ENCODE results near the gene EZR.
"Not testable (repeated sequence)": the region's sequence is repeated elsewhere in the genome, so short reads cannot be mapped to it uniquely, and the experiment has no call there.

EZR gene

DNA sequence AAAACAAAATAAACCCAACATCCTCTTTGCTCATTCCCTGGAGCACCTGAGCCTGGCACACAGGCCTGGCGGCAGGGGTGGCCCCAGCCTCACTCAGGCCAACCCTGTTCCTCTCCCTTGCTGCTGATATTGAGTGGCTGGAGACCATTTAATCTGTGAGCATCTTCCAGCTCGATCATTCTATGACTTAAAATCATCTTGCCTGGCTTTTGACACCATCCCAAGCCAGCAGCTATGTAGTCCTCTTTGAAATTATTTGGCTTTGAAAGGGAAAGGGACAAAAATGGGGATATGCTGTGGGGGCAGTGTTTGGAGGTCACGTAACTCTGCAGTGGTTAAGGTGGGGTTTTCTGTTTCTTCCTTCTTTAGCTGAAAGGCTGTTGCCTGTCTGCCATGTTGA is 22.8 kb downstream of the EZR start:
- DNase-seq: no peak

DNA sequence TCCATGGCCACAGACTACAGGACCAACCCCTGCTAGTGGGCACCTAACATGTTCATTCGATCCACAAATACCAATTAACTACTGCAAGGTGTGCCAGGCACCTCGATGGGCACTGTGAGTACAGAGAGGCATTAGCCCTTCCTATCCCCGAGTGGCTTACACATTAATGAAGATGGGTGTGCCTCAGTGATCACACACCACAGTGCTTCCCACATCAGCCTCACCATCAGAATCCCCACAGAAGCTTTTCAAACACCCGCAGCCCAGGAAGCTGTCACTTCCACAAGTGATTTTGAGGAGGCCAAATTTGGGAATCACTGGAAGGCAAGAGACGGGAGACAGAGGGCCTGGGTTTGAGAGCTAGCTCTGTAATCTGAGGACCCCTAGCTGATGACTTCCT is 23.7 kb downstream of the EZR start:
- DNase-seq: no peak

DNA sequence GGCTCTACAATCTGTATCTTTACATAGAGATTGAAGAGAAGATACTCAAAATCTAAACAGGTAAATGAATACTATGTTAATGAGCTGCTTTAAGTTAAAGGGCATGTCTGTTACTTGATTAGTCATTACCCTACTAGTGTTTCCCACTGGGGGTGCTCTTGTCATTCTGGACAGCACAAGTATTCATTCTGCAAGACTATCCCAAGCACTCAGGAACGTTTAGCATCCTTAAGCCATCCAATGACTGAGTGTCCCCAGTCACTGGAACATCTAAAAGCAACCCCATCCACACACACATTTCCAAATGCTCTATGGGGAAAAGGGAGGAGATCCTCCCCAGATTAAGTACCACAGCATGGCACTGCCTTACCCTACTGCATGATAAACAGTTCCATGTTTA is 25.7 kb downstream of the EZR start:
- peak; percentile 66 for DNase-seq

DNA sequence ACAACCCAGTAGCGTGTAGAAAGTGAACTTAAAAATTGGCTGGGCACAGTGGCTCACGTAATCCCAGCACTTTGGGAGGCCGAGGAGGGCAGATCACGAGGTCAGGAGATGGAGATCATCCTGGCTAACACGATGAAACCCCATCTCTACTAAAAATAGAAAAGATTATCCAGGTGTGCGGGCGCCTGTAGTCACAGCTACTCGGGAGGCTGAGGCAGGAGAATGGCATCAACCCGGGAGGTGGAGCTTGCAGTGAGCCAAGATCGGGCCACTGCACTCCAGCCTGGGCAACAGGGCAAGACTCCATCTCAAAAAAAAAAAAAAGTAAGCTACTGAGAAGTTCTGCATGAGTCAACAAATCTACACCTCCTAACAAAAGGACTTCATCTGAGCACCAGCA is 26.7 kb downstream of the EZR start:
- DNase-seq: not testable (repeated sequence)

DNA sequence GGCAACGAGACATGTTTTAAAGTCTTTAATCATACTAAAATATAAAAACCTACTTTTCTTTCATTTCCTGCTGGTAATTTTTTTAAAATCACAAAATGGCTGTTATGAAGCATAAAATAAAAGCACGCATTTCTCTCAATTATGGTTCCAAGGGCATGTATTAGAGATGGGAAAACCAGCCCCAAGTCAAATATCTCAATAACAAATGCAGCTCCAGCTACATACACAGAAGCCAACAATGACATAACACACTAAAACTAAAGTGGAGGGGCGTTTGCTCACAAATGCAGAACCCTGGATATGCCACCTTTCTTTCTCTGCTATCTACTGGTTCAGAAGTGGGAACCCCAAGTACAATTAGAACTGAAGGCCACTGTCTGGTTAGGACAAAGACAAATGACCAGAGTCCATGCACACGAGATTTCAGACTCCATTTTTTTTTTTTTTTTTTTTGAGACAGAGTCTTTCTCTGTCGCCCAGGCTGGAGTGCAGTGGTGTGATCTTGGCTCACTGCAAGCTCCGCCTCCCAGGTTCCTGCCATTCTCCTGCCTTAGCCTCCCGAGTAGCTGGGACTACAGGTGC is 27.8 kb downstream of the EZR start:
- DNase-seq: no peak

DNA sequence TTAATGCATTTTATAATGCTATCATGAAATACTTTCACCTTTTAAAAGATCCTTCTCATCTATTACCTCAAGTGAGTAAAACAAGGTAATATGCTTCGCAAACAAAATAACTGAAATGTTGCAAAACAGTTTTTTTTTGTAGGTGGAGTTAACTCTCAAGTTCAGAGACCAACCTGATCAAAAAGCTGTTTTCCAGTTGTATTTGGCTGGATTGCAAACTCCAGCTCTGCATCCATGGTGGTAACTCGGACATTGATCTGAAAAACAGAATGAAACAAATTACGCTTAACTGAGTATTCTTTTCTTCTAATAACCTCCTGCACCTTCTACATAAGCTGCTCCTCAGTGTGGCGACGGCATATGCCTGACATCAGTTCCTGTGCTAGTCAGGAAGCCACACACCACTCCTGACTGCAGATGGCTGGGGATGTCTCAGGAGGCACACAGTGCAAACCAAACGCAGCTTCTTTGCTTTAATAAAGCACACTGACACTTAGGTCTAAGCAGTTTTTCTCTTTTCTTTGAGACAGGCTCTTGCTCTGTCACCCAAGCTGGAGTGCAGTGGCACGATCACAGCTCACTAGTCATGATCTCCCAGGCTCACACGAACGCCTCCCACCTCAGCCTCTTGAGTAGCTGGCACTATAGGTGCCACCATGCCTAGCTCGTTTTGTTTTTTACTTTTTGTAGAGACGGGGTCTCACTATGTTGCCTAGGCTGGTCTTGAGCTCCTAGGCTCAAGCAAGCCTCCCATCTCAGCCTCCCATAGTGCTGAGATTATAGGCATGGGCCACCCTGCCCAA is 29.9 kb downstream of the EZR start:
- no peak for DNase-seq

DNA sequence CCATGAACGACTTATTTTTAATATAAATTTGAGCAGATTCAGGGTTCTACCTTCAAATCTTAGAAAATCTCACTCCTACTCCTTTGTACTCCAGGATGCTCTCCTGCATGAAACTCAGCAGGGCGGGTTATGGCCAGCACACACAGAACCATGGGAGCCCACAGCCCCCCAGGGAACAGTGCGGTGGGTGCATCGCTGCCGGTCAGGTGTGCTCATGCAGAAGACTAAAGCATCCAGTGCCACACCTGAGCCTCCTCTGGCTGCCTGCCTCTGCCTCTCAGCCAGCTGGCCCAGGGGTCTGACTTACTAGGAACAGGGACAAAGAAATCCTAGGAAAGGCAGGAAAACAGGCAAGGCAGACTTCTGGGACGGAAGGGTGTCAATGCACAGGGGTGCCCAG is 31.8 kb downstream of the EZR start:
- no peak for DNase-seq

DNA sequence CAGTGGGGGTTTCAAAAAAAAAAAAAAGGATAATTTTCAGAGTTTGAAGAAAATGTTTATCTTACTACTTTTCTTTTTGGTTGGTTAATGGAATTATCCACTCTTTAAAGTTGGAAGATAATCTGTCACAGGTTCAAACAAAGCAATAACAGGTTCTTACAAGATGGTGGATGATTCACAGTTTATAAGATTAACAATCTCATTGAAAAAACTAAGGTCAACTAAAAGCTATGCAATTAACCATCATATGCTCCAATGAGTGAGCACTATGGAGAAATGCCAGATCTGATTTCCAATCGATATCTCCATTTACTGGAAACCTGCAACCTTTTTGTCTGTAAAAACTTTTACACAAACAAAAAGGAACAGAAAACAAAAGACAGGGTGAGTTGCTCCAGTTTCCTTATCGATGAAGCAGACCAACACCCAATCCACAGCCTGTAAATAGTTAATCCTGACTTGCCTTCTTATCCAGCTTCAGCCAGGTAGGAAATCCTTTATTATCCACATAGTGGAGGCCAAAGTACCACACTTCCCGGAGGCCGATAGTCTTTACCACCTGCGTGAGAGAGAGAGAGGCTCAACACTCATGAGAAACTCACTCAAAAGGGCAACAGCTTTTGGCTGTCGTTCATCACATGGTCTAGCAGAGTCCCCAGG is 32.4 kb downstream of the EZR start:
- no peak for DNase-seq

DNA sequence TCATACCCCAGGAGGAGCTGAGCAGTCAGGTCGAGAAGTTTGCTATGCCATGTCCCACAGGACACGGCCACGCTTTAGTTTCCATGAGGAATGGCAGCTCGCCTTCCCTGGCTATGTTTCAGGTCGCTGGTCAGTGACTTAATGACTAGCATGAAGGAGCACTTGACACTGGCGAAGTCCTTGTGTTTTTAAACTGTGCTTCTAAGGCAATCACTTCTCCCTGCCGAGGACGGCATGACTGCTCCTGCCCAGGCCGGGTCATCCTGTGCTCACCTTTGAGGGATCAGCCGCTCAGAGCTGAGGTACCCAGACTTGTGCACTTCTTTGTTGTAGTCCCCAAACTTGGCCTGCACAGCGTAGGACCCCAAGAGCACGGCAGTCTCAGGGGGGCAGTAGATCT is 34.1 kb downstream of the EZR start:
- no peak for DNase-seq

DNA sequence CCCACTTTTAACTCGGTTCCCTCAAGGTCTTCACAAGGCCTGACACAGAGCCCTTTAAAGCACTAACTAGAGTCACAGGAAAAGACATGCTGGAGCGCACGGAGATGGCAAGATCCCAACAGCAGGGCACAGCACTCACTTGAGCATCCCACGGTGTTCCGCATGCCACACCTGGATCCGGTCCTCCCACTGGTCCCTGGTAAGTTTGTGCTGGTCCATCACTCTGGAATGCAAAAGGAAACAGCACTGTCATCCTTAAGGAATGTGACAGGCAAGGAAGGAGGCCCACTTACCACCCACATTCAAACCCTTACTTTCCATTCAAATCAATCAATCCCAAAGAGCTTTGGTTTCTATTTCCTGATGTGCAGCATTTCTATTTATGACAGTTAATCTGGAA is 34.7 kb downstream of the EZR start:
- DNase-seq: peak; percentile 34

DNA sequence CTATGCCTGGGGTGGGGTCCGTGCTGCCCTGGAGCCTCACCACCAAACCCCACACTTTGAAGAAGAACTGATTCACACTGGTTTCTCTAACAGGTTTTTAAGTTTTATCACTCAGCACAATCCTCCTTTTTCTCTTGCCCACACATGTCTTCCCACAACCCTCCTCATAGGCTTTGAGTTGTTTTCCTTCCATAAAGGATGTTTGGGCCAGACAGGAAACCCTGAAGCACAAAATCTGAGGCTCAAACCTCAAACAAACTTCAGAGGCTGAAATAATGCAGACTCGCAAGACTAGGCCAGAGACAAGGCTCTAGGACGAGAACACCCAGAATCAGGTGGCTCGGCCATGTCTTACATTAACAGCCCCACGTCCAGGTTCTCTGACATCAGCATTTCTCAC is 35.3 kb downstream of the EZR start:
- no peak for DNase-seq

DNA sequence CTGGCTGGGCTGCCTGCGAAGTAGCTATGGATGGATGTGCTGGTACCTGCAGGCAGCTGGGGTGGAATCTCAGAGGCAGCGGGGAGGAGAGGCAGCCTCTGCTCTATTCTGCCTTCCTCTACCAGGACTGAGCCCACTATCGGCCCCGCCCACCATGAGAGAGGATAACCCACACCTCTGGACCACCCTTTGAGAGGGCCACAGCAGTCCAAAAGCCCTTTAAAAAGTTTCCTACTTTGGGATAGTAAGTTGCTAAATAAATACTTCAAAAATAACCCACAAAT is 36.1 kb downstream of the EZR start:
- DNase-seq: no peak

DNA sequence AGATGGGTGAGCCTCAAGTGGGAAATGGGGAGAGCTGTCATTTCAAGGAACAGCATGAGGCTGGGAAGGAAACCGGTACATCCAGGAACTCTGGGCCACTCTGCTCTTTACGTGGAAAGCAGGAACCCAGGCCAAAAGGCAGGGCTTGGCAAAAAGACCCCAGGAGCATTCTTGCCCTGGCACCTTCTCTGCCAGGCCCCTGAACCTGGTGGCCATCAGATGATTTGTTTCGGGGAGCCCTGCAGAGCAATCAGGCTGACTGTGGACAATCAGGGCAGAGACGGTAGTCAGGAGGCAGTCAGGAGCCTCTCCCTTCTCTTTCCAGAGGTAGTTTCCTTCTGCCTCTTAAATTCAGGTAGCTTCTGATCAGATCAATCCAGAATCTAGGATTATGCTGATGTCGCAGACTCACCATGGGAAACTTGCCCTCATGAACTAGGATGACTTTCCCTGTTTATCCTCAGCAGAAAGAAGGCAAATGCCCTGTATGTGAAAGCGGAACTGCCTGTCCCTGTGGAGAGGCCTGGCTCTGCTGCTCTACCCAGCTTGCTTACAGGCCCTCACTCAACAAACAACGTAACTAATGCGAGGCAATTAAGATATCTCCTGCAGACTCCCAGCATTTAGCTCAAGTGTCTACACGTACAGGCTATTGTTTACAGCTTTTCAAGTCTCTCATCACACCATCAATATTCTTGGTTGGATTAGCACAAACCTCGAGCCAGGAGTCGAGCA is 36.6 kb downstream of the EZR start:
- no peak for DNase-seq

DNA sequence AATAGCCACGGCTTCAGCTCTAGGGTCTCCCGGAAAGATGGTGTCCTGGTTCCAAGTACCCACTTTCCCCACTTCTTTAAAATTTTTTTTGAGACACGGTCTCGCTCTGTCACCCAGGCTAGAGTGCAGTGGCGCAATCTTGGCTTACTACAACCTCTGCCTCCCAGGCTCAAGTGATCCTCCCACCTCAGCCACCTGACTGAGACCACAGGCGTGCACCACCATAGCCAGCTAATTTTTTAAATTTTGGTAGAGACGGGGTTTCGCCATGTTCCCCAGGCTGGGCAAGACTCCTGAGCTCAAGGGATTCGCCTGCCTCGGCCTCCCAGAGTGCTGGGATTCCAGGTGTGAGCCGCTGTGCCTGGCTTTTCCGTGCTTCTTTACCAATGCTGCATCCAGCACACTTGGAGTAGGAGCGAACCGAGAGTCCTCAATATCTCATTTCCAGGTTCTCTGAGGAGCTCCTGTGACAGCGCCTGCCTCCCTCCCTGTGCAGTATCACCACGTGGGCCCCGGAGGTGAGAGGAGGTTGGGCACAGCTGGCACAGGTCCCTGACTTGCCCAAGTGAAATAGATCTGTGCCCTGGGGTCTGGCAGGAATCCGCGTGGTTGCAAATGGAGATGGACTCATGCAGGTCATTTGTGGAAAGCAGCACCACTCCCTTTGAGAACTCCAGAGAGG is 37.3 kb downstream of the EZR start:
- no peak for DNase-seq

DNA sequence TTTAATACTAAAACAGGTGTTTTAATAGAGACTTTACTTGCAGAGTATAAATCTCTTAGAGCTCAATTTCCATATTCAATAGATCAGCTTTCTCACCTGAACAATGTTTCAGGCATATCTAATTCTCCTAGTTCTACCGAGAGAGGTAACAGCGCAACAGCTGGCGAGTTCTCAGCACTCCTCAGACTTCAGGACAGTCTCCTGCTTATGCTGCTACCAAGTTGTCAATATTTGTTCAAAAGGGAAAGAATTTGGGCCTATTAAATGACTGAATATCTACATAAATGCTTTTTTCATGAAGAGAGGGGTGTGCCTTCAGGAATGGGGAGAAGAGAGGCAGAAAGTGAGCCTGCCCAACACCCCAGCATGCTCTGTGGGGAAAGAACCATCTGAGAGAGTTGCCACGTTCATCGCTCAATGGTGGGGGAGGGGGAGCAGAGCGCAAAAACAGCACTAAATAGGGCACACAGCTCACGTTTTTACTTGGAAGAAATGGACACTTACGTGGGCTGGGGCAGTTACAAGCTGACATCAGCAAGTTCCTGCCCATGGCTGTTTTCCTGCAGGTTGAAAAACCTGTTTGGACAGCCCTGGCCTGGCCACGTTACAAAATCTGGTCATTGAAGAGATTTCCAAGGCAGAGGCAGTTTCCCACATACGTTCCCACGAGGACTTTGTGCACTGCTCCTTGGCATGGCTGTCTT is 38.0 kb downstream of the EZR start:
- no peak for DNase-seq

DNA sequence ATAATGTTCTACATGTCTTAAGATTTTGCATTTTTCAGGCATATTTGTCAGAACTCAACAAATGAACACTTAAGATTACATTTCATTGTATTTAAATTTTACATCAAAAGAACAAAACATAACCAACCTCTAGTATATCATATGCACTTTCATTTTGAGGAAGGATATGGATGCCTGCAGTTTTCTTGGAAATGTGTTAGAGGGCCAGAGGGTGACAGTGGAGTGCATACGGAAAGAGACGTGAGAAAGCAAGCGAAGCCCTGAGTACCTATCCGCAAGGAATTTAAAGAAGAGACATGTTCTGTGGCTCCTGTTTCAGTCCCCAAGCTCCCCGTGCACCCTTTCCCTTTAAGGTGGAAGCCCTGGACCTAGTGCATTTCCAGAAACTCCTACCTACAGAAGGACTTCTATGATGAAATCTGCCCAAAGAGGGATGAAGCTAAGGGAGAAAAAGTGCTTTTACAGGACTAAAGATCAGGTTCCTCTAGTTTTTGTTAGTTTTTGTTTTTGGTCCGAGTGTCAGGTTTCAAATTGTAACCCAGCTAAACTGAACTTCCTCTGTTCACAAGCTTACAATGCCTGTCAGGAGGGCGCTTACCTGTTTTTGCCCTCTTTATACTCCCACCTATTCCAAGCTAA is 38.8 kb downstream of the EZR start:
- DNase-seq: no peak

DNA sequence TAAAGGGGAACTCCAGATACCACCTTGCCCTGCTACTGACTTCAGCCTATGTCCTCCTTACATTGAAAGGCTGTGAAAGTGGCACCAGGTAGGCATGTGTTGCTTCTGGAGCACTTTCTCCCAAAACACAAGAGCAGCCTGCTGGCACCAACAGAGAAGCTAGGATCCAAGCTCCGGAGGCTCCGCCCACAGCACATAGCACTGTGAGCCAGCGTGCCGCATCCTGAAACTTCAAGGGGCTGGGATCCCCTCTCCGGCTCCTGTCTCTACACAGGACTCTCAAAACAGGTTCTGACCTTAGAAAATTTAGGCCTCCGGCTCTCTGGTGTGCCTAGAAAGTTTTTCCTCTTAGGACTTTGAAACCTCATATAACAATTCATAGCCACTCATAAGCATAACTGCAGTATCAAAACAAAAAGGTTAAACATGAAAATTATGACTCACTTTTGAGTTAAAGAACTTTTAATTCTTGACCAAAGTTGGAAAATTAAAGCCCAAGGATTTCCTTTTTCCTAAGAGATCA is 41.1 kb downstream of the EZR start:
- DNase-seq: no peak

DNA sequence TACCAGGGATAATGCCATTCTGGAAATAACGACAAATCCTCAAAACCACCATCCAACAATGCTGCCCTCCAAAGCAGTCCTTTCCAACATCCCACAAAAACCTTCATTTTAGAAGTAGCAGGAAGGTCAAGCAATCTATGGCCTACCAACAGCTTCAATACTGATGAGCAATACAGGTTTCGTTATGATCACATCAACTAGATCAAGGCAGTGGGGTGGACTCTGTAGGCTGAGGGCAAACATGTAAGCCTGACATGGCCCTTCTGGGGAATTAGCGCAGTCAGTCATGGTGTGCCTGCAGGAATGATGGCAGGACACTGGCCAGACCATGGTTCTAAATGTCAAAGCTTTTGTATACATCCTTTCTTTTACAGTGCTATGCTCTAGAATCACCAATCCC is 41.7 kb downstream of the EZR start:
- DNase-seq: no peak

DNA sequence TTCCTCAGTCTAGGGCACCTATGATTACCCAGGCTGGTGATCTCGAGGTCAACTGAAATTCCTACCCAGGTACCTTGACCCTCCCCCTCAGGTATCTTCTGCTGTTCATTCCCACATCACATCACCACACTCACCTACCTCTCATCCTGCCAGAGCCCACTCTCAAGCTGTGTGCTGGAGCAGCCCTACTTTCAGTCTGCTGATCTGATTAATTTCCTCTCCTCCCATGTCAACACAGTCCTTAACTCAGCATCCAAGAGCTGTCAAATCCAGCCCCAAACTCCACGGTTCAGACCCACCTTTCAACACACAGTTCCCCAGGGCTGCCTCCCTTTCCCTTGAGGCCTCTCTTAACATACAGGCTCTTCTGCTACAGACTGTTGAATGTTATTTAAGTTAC is 42.4 kb downstream of the EZR start:
- no peak for DNase-seq

DNA sequence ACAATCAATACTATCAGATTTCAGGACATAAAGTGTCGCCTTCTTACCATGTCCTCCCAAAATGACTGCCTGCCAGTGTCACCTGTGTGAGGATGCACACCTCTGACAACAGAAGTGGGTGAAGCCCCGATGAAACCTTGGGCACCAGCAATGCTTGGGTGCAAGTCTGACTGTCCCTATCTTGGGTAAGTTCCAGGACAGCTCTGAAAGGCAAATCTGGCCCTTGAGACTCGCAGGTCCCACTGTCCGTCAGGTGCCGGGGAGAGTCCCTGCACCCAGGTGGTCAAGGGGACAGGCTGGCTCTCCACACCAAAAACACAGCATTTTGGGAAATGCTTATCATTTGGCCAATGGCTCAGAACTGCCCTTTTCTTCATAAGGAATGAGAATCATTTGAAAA is 43.3 kb downstream of the EZR start:
- DNase-seq: no peak

DNA sequence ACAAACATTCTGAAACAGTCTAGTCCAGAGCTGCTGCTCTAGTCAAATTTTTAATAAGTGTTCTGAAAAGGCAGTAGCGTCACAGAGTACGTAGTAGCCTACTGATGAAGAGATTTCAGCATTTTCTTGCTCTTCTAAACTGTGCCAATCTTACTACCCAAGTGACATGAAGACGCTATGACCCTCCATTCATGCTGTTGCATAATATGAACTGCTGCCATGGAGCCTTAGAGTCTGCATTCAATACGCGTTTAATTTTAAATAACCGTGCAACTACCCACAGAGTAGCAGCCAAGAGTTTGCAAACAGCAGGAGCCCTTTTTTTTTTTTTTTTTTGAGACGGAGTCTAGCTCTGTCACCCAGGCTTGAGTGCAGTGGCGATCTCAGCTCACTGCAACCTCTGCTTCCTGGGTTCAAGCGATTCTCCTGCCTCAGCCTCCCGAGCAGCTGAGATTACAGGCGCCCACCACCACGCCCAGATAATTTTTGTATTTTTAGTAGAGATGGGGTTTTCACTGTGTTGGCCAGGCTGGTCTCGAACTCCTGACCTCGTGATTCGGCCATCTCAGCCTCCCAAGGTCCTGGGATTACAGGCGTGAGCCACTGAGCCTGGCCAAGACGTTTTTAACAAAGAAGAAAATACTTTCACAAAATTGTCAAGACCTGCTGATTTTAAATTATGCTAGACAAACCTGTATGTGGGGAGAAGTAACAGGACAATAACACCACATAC is 44.3 kb downstream of the EZR start:
- DNase-seq: no peak
